Measurements from ENCODE around the gene C20orf141. TPM values are rescaled to one million over a fixed set of nuclear protein-coding genes. Genes with fewer than 3 reads are reported as not detected.

C20orf141 gene
- total RNA-seq, 1 experiment from 2014 or later: not detected

DNA sequence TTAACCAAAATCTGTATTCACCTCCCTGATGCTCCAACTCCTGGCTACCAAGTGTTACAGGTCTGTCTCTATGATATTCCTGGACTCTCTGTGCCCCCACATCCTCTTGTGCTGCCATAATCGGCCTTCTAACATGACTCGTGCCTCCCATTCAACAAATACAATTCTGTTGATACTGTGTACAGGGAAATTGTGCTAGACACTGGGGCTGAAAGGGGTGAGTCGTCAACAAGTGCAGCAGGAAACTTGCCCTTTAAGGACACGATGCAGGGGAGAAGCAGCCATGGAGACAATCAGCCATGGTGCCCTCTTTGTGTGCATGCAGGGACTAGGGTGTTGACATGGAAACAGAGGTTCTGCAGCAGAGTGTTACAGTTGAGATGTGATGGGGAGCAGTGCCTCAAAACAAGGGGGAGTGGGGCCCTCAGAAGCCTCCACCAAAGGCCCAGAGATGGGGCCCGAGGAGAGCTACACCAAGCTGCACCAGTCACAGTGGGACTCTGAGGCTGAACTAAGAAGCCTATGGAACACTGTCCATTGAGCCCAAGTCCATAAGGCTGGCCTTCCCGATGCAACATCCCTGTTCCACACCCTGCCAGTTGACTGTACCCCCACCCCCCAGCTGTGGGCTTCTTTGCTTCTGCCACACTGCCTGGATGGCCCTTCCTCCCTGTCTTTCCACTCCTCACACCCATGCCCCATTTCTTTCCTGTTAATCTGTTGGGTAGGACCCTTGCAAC lies 22.6 kb downstream of the C20orf141 start:
- peaks cover 18% of the 10 kb centered on the region for H3K4me1 ChIP-seq (replicated peaks; ENCODE audit: insufficient read depth)

DNA sequence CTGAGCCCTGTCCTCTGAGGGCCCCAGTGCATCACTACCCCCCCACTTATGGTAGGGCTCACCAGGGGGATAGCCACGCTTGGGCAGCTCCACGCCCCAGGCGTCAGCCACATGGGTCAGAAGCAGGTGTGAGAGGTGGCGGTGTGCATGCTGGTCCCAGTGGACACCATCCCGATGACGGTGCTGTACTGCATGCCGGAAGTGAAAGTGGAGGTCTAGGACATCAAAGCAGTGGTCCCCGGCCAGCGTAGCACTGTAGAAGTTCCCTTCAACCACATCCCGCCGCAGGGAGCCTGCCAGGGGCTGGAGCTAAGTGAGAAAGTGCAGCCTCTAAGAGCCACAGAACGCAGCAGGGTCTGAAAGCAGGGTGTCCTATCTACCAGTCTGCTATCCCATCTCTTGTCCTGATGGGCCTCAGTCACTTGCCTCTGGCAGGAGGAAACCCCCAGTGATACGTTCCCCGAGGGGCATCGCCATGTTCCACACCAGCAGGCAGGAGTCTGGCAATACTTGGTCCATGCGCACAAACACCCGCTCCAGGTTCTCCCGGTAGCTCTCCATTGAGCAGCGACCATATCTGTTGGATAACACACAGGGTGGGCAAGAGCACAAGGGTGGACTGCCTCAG lies 23.5 kb downstream of the C20orf141 start:
- Histone ChIP-seq H3K27me3 (ENCODE audit: insufficient read depth, low read depth) (no peaks in the 10 kb centered on the region), H3K36me3 (ENCODE audit: low read depth) (no peaks in the 10 kb centered on the region), H3K79me2 (ENCODE audit: low read depth) (peaks cover 16% of the 10 kb centered on the region), H3F3A (ENCODE audit: insufficient read depth, low read depth) (no peaks in the 10 kb centered on the region), H3K4me1 (replicated peaks; ENCODE audit: insufficient read depth) (peaks cover 14% of the 10 kb centered on the region), H2AFZ (no peak overlapping the region), H4K20me1 (ENCODE audit: insufficient read depth) (no peaks in the 10 kb centered on the region), H3K4me3 (no peak overlapping the region), H3K27ac (no peak overlapping the region), H3K9me3 (ENCODE audit: insufficient read depth, low read depth) (no peaks in the 10 kb centered on the region), H3K4me2 (no peak overlapping the region), H3K9me2 (ENCODE audit: insufficient read depth) (no peaks in the 10 kb centered on the region)
- CTCF ChIA-PET: no interaction called here
- no peak for DNase-seq
- POLR2A ChIA-PET (ENCODE audit: unreplicated experiment): no interaction called here
- no peak for TF ChIP-seq EZH2 (IDR thresholded peaks at IDR 0.05; ENCODE audit: low read depth)
- TF ChIP-seq CTCF (conservative IDR thresholded peaks at IDR 0.05): no peak
- intact Hi-C loops (cut with micrococcal nuclease; ENCODE audit: unreplicated experiment): no loop called here
- BruUV-seq (replicated peaks): no TSS peak

More for the DNA sequence above, 22.6 kb downstream of the C20orf141 start:
- Histone ChIP-seq H4K20me1 (ENCODE audit: insufficient read depth) (no peaks in the 10 kb centered on the region), H2AFZ (no peak overlapping the region), H3K9me3 (ENCODE audit: insufficient read depth, low read depth) (no peaks in the 10 kb centered on the region), H3K36me3 (ENCODE audit: low read depth) (no peaks in the 10 kb centered on the region), H3K27ac (no peak overlapping the region), H3K4me2 (no peak overlapping the region), H3F3A (ENCODE audit: insufficient read depth, low read depth) (peaks cover under 1% of the 10 kb centered on the region; the same call in 1 of the 2 replicates), H3K27me3 (ENCODE audit: insufficient read depth, low read depth) (no peaks in the 10 kb centered on the region), H3K4me3 (no peak overlapping the region), H3K9me2 (ENCODE audit: insufficient read depth) (no peaks in the 10 kb centered on the region), H3K79me2 (ENCODE audit: low read depth) (peaks cover 16% of the 10 kb centered on the region)
- POLR2A ChIA-PET (ENCODE audit: unreplicated experiment): no interaction called here
- CTCF ChIA-PET: no interaction called here
- no TSS peak for BruUV-seq (replicated peaks)
- no peak for DNase-seq
- no peak for TF ChIP-seq EZH2 (IDR thresholded peaks at IDR 0.05; ENCODE audit: low read depth)
- no peak for TF ChIP-seq CTCF (conservative IDR thresholded peaks at IDR 0.05)
- intact Hi-C loops (cut with micrococcal nuclease; ENCODE audit: unreplicated experiment): no loop called here

DNA sequence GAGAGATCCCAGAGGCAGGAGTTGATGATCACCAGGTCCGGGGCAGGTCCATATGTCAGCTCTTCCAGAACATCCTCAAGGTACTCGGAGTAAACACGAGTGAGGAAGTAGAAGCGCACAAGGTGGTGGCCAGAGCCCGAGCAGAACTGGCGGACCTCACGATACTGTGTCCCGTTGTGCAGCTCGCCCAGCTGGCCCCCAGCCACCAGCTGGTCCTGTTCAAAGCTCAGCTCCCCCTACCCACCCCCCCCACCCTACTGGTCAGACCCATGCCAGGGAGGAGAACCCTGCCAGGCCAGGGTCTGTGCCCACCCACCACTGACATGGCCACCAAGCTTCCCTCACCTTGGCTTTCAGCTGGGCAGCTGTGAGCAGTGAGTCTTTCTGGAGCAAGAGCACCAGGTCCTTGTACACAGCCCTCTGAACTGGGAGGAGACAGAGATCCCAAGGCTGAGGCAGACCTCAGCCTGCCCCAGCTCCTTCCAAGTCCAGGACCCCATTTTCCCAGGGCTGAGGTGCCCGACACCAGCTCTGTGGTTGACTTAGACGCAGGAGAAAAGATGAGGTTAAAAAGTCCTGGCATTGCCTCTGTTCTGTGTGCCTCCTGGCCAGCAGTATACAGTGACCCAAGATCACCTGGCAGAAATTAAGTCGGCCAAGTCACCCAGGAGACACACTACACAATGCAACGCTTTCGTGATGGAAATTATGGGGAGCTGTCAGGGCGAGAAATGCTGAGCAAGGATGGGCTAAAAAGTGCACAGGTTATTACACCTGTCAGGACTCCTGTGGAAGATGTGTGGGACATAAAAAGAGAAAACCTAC lies 24.3 kb downstream of the C20orf141 start:
- TSS peak; percentile 29 for BruUV-seq (replicated peaks)

More for the DNA sequence above, 24.3 kb downstream of the C20orf141 start:
- POLR2A ChIA-PET (ENCODE audit: unreplicated experiment): no interaction called here
- Histone ChIP-seq H3K4me1 (replicated peaks; ENCODE audit: insufficient read depth) (peaks cover 14% of the 10 kb centered on the region), H3K4me3 (peak overlapping the region; percentile 100; the same call in 1 of the 2 replicates), H3K4me2 (peak overlapping the region; percentile 92), H3K27me3 (ENCODE audit: insufficient read depth, low read depth) (no peaks in the 10 kb centered on the region), H4K20me1 (ENCODE audit: insufficient read depth) (no peaks in the 10 kb centered on the region), H3K79me2 (ENCODE audit: low read depth) (peaks cover 16% of the 10 kb centered on the region), H3K27ac (no peak overlapping the region), H3K9me2 (ENCODE audit: insufficient read depth) (no peaks in the 10 kb centered on the region), H3K36me3 (ENCODE audit: low read depth) (no peaks in the 10 kb centered on the region), H3K9me3 (ENCODE audit: insufficient read depth, low read depth) (no peaks in the 10 kb centered on the region), H2AFZ (no peak overlapping the region), H3F3A (ENCODE audit: insufficient read depth, low read depth) (no peaks in the 10 kb centered on the region)
- CTCF ChIA-PET: no interaction called here
- TF ChIP-seq CTCF (conservative IDR thresholded peaks at IDR 0.05): no peak
- TF ChIP-seq EZH2 (IDR thresholded peaks at IDR 0.05; ENCODE audit: low read depth): no peak
- DNase-seq: no peak
- intact Hi-C loops (cut with micrococcal nuclease; ENCODE audit: unreplicated experiment): no loop called here
